GM23248 (cell line): ENCODE data around the gene SCRG1. TPM values are rescaled to one million over a fixed set of nuclear protein-coding genes. Genes with fewer than 3 reads are reported as not detected.
A peak's percentile ranks its signal among the peaks of the same experiment; 100 is the strongest.

Experiments used
- DNase-seq: peaks from one replicate; pipeline ENCODE4 v3.0.0-alpha.2; 2015
- H2AFZ ChIP-seq: fragments of 200-600 bp; sonication (generic); 2 replicates; pipeline ENCODE4 v1.6.1; 2016; ENCODE audit warnings: antibody characterized with exemption
- H3F3A ChIP-seq: fragments of 200-600 bp; sonication (generic); 2 replicates; pipeline ENCODE4 v1.6.1; 2016; ENCODE audit warnings: mild to moderate bottlenecking, antibody characterized with exemption, mixed run types; ENCODE audit not compliant: insufficient read depth
- H3K27ac ChIP-seq: fragments of 200-600 bp; sonication (generic); 2 replicates; pipeline ENCODE4 v1.5.1; 2016; ENCODE audit warnings: mild to moderate bottlenecking
- H3K27me3 ChIP-seq: fragments of 200-600 bp; sonication (generic); replicated peaks from 2 replicates; pipeline ENCODE4 v1.6.1; 2016; ENCODE audit warnings: mild to moderate bottlenecking; ENCODE audit not compliant: insufficient read depth
- H3K36me3 ChIP-seq: fragments of 200-600 bp; sonication (generic); 2 replicates; pipeline ENCODE4 v1.6.1; 2016; ENCODE audit warnings: low read depth, mild to moderate bottlenecking
- H3K4me1 ChIP-seq: fragments of 200-600 bp; sonication (generic); 2 replicates; pipeline ENCODE4 v1.6.1; 2016; ENCODE audit warnings: mild to moderate bottlenecking; ENCODE audit not compliant: insufficient read depth
- H3K4me2 ChIP-seq: fragments of 200-600 bp; sonication (generic); one replicate; pipeline ENCODE4 v1.6.1; 2016; ENCODE audit warnings: mild to moderate bottlenecking; ENCODE audit not compliant: unreplicated experiment
- H3K4me3 ChIP-seq: fragments of 200-600 bp; sonication (generic); 2 replicates; pipeline ENCODE4 v1.5.1; 2016; ENCODE audit warnings: mild to moderate bottlenecking
- H3K79me2 ChIP-seq: fragments of 200-600 bp; sonication (generic); 2 replicates; pipeline ENCODE4 v1.6.1; 2016; ENCODE audit warnings: mild to moderate bottlenecking; ENCODE audit not compliant: insufficient read depth
- H3K9ac ChIP-seq: fragments of 200-600 bp; sonication (generic); 2 replicates; pipeline ENCODE4 v1.6.1; 2016; ENCODE audit warnings: mild to moderate bottlenecking
- H3K9me2 ChIP-seq: fragments of 200-600 bp; sonication (generic); 2 replicates; pipeline ENCODE4 v1.6.1; 2016; ENCODE audit warnings: mixed run types, mild to moderate bottlenecking, moderate library complexity; ENCODE audit not compliant: insufficient read depth
- H3K9me3 ChIP-seq: fragments of 200-600 bp; sonication (generic); one replicate; pipeline ENCODE4 v1.6.1; 2017; ENCODE audit warnings: low read depth
- H4K20me1 ChIP-seq: fragments of 200-600 bp; sonication (generic); 2 replicates; pipeline ENCODE4 v1.6.0; 2016; ENCODE audit not compliant: insufficient read depth
- EZH2 ChIP-seq: fragments of 200-600 bp; sonication (generic); IDR thresholded peaks from 2 replicates; pipeline ENCODE4 v1.6.1; 2018; ENCODE audit warnings: antibody characterized with exemption, mild to moderate bottlenecking; ENCODE audit not compliant: insufficient read depth, poor library complexity, severe bottlenecking
- EZH2phosphoT487 ChIP-seq: fragments of 200-600 bp; sonication (generic); IDR thresholded peaks from 2 replicates; pipeline ENCODE4 v1.6.1; 2018; ENCODE audit warnings: antibody characterized with exemption, moderate library complexity, mild to moderate bottlenecking, low read depth; ENCODE audit not compliant: insufficient read depth
- WGBS, 2 experiments: methylation state at CpG; one replicate each; pipeline ENCODE4 v1.1.6; 2015 to 2017; ENCODE audit warnings: low lambda C conversion rate in 2 of 2, low coverage in 1 of 2; ENCODE audit errors: missing lambda C conversion rate in 2 of 2; 5-methylcytosine and 5-hydroxymethylcytosine counted together
- in situ Hi-C: fragments of 300-500 bp; cut with MboI; formaldehyde crosslinking; loops from 2 replicates; pipeline ENCODE4 v1.15.0; 2020
- polyA plus RNA-seq: library from polyadenylated mRNA; unstranded; fragments of >200 nt; fragmentation: Nextera tagmentation; extraction: Ambion mirVana; gene quantifications from 2 replicates; pipeline ENCODE4 v1.2.1, GENCODE V29; 2016
- total RNA-seq: library from RNA; depleted of rRNA; stranded (reverse); fragments of >200 nt; shearing (Covaris generic); gene quantifications from 2 replicates; pipeline ENCODE4 v1.2.3, GENCODE V29; 2014

The SCRG1 gene
- total and polyA plus RNA-seq, 2 experiments from 2014 or later: under 0.01 to 0.43 TPM

DNA sequence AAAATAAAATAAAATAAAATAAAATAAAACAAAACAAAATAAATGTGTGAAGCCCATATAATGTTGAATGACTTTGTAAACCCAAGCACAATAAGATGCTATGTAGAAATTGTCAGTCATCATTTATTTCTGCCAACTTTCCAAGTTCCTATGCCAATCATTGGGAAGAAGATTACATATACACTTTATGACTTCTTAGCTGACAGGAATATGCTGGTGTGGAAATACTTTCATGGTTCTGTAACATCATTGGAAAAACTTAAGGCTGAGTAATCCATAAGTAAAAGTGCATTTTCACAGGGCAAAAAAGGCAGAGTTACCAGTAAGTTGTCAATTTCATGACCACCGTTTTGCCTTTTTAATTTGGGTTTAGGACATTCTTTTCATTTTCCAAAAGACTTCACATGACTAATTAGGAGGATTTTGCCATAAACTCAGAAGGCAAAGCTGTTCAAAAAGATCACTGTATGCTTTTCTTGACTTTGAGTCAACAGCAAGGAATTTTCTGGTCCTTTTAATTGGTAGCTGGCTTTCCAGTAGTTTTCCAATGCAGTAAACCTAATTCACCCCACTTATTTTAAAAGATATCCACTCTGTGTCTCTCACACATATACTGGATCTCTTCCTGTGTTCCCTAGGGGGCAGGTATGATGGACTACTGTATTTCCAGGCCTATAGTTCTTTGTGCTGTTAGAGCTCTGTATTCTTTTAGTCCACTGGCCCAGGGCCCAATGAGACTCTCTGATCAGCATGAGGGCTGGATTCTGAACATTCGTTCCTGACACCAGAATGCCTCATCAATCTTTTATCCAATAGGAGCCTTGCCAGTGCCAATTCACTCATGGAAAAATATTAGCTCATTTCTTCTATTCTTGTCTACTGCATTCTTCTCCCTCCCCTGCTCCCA, 26.2 kb upstream of the SCRG1 start:
- in situ Hi-C loops: loop anchor here (5.0 to 25.0 kb wide), 2 partner anchors 67 to 413 kb away; no protein-coding TSS in a partner anchor
- H3K79me2 ChIP-seq: no peaks in the 10 kb centered on the region
- peak overlapping the region; percentile 71 for H3K4me2 ChIP-seq
- H4K20me1 ChIP-seq: no peaks in the 10 kb centered on the region
- H2AFZ ChIP-seq: 0 out of 2 replicates have a peak overlapping the region, but pooled peaks have one; percentile 29
- H3K36me3 ChIP-seq: no peaks in the 10 kb centered on the region
- WGBS, 2 experiments: 0% methylated on average over 2 of the region's 2 CpGs
- no peaks in the 10 kb centered on the region for H3K9me2 ChIP-seq
- H3F3A ChIP-seq: peaks cover 28% of the 10 kb centered on the region
- peak; percentile 90 for DNase-seq
- H3K9me3 ChIP-seq: no peaks in the 10 kb centered on the region
- peaks cover 25% of the 10 kb centered on the region for H3K4me1 ChIP-seq
- H3K9ac ChIP-seq: peak overlapping the region; percentile 34
- peak overlapping the region; percentile 81 for H3K27ac ChIP-seq
- peak overlapping the region; percentile 20; the same call in 1 of the 2 replicates for H3K4me3 ChIP-seq
- TF ChIP-seq EZH2phosphoT487: no peak
- no peak for TF ChIP-seq EZH2
- H3K27me3 ChIP-seq: no peaks in the 10 kb centered on the region

DNA sequence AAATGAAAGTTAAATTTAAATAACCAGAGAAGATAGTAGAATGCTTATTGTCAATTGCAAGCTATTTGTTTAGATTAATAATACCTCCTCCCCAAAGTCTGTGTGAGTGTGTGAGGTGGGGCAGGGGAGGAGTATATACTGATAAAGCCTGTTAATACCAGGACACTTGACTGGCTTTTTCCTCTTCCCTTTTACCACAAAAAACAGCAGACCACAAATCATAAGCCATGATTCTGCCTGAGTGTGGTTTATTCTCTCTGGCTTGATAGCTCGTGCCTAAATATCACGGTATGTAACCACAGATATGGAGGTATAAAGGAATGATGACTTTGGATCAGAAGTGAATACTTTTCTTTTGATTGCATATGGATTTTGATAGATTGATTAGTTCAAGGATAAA, 21.9 kb upstream of the SCRG1 start:
- Histone ChIP-seq H3K27me3 (no peaks in the 10 kb centered on the region), H3K9me2 (no peaks in the 10 kb centered on the region), H3K4me2 (no peak overlapping the region), H2AFZ (no peak overlapping the region), H3K79me2 (no peaks in the 10 kb centered on the region), H3F3A (peaks cover 21% of the 10 kb centered on the region), H3K9ac (no peak overlapping the region), H4K20me1 (no peaks in the 10 kb centered on the region), H3K36me3 (no peaks in the 10 kb centered on the region), H3K9me3 (no peaks in the 10 kb centered on the region), H3K27ac (no peak overlapping the region), H3K4me1 (peaks cover 17% of the 10 kb centered on the region), H3K4me3 (no peak overlapping the region)
- WGBS, 2 experiments: 90 to 95% methylated on average over 2 of the region's 2 CpGs
- TF ChIP-seq EZH2: no peak
- no peak for TF ChIP-seq EZH2phosphoT487
- DNase-seq: no peak
- in situ Hi-C loops: loop anchor here (25.0 kb wide), 1 partner anchor 408 kb away; no protein-coding TSS in a partner anchor

DNA sequence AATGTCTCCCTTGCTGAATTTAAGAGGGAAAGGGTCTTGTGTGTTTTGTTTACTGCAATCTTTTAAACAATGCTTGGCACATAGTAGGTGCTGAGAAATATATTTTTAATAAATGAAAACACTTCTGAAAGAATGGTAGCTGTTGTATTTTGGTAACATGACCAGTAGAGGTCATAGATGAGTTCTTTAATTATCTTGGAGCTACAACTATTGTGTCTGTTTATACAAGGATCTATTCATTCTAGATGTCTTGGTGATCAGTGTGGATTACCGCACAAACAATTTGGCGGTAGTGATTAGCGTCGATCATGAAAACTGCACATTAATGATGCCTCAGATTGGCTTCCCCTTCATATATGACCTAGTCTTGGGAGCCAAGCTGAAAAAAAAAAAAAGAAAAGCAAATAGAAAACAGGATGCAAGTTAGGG, 21.4 kb upstream of the SCRG1 start:
- Histone ChIP-seq H3K4me1 (peaks cover 12% of the 10 kb centered on the region), H3K4me3 (no peak overlapping the region), H2AFZ (no peak overlapping the region), H3K9me3 (no peaks in the 10 kb centered on the region), H3K79me2 (no peaks in the 10 kb centered on the region), H3K27ac (no peak overlapping the region), H3K9me2 (no peaks in the 10 kb centered on the region), H3F3A (peaks cover 16% of the 10 kb centered on the region), H3K4me2 (peak overlapping the region; percentile 28), H4K20me1 (no peaks in the 10 kb centered on the region), H3K36me3 (no peaks in the 10 kb centered on the region), H3K27me3 (no peaks in the 10 kb centered on the region), H3K9ac (no peak overlapping the region)
- DNase-seq: peak; percentile 52
- 3 to 8% methylated on average over 4 of the region's 4 CpGs for WGBS, 2 experiments
- TF ChIP-seq EZH2 (no peak), EZH2phosphoT487 (no peak)
- in situ Hi-C loops: loop anchor here (25.0 kb wide), 1 partner anchor 408 kb away; no protein-coding TSS in a partner anchor

DNA sequence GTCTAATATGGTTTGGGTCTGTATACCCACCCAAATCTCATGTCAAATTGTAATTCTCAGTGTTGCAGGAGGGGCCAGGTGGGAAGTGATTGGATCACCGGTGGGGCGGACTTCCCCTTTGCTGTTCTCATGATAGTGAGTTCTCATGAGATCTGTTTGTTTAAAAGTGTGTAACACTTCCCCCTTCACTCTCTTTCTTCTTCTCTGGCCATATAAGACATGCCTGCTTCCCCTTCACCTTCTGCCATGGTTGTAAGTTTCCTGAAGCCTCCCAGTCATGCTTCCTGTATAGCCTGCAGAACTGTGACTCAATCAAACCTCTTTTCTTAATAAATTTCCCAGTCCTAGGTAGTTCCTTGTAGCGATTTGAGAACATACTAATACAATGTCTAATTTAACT, 19.7 kb upstream of the SCRG1 start:
- DNase-seq: no peak
- Histone ChIP-seq H3K9me3 (no peaks in the 10 kb centered on the region), H3K27me3 (no peaks in the 10 kb centered on the region), H3K4me1 (no peaks in the 10 kb centered on the region), H3K27ac (no peak overlapping the region), H3K79me2 (no peaks in the 10 kb centered on the region), H2AFZ (no peak overlapping the region), H3K4me3 (no peak overlapping the region), H3K9ac (no peak overlapping the region), H3K36me3 (no peaks in the 10 kb centered on the region), H4K20me1 (no peaks in the 10 kb centered on the region), H3K9me2 (no peaks in the 10 kb centered on the region), H3K4me2 (no peak overlapping the region), H3F3A (0 out of 2 replicates have a peak, but pooled peaks cover under 1% of the 10 kb centered on the region)
- in situ Hi-C loops: loop anchor here (25.0 kb wide), 1 partner anchor 406 kb away; no protein-coding TSS in a partner anchor
- TF ChIP-seq EZH2phosphoT487 (no peak), EZH2 (no peak)
- 93 to 96% methylated on average over 3 of the region's 3 CpGs for WGBS, 2 experiments
